Measurements from ENCODE around the gene UBE2D2.
A peak's percentile ranks its signal among the peaks of the same experiment; 100 is the strongest.

Gene UBE2D2

GRCh38 chr5:139652788-139653241 is 91.7 kb downstream of the UBE2D2 start:
- peak; percentile 77 for DNase-seq (ENCODE audit: low spot score)
- no peak for TF ChIP-seq CTCF (IDR thresholded peaks at IDR 0.05; ENCODE audit: extremely low read depth, insufficient read depth, missing control alignments)
- in situ Hi-C loops (cut with MboI; ENCODE audit: low pct_unique_long_range_greater_than_20kb, low sequenced_read_pairs, unreplicated experiment) = no loop called here

- no peak for DNase-seq (ENCODE audit: low spot score)
- no peak for TF ChIP-seq CTCF (IDR thresholded peaks at IDR 0.05; ENCODE audit: extremely low read depth, insufficient read depth, missing control alignments)
- in situ Hi-C loops (cut with MboI; ENCODE audit: low pct_unique_long_range_greater_than_20kb, low sequenced_read_pairs, unreplicated experiment) = no loop called here
Observed at GRCh38 chr5:139653616-139654015, 92.5 kb downstream of the UBE2D2 start.

- no peak for DNase-seq (ENCODE audit: low spot score)
- in situ Hi-C loops (cut with MboI; ENCODE audit: low pct_unique_long_range_greater_than_20kb, low sequenced_read_pairs, unreplicated experiment) = no loop called here
- no peak for TF ChIP-seq CTCF (IDR thresholded peaks at IDR 0.05; ENCODE audit: extremely low read depth, insufficient read depth, missing control alignments)
Observed at GRCh38 chr5:139654464-139654863, 93.3 kb downstream of the UBE2D2 start.

- in situ Hi-C loops (cut with MboI; ENCODE audit: low pct_unique_long_range_greater_than_20kb, low sequenced_read_pairs, unreplicated experiment) = no loop called here
- TF ChIP-seq CTCF (IDR thresholded peaks at IDR 0.05; ENCODE audit: extremely low read depth, insufficient read depth, missing control alignments) = no peak
- DNase-seq (ENCODE audit: low spot score) = no peak
Observed at GRCh38 chr5:139654871-139655491, 93.8 kb downstream of the UBE2D2 start.

GRCh38 chr5:139655727-139656271 is 94.7 kb downstream of the UBE2D2 start:
- DNase-seq (ENCODE audit: low spot score) = no peak
- TF ChIP-seq CTCF (IDR thresholded peaks at IDR 0.05; ENCODE audit: extremely low read depth, insufficient read depth, missing control alignments) = no peak
- in situ Hi-C loops (cut with MboI; ENCODE audit: low pct_unique_long_range_greater_than_20kb, low sequenced_read_pairs, unreplicated experiment) = no loop called here

- no peak for DNase-seq (ENCODE audit: low spot score)
- in situ Hi-C loops (cut with MboI; ENCODE audit: low pct_unique_long_range_greater_than_20kb, low sequenced_read_pairs, unreplicated experiment) = no loop called here
- TF ChIP-seq CTCF (IDR thresholded peaks at IDR 0.05; ENCODE audit: extremely low read depth, insufficient read depth, missing control alignments) = no peak
Observed at GRCh38 chr5:139657363-139658321, 96.5 kb downstream of the UBE2D2 start.
